Fibroblast of lung (primary cell): ENCODE results near the gene SEMA3E.
"Not testable (repeated sequence)": the region's sequence is repeated elsewhere in the genome, so short reads cannot be mapped to it uniquely, and the experiment has no call there.

Source experiments
- EZH2 ChIP-seq: IDR thresholded peaks from 2 replicates; pipeline ENCODE4 v1.5.1; 2012; ENCODE audit warnings: low read length, control low read depth, mild to moderate bottlenecking; ENCODE audit errors: missing control alignments
- TF ChIP-seq, protein P1 (sequence below), 2 donors: IDR thresholded peaks in 1 of 2; conservative IDR thresholded peaks in 1 of 2; 1 replicate in 1 of 2; 2 replicates in 1 of 2; pipeline ENCODE4 v1.5.1; 2011 to 2012; ENCODE audit warnings: low read length in 2 of 2, control low read depth in 1 of 2, inconsistent platforms in 1 of 2, low read depth in 1 of 2, mild to moderate bottlenecking in 1 of 2

DNA sequence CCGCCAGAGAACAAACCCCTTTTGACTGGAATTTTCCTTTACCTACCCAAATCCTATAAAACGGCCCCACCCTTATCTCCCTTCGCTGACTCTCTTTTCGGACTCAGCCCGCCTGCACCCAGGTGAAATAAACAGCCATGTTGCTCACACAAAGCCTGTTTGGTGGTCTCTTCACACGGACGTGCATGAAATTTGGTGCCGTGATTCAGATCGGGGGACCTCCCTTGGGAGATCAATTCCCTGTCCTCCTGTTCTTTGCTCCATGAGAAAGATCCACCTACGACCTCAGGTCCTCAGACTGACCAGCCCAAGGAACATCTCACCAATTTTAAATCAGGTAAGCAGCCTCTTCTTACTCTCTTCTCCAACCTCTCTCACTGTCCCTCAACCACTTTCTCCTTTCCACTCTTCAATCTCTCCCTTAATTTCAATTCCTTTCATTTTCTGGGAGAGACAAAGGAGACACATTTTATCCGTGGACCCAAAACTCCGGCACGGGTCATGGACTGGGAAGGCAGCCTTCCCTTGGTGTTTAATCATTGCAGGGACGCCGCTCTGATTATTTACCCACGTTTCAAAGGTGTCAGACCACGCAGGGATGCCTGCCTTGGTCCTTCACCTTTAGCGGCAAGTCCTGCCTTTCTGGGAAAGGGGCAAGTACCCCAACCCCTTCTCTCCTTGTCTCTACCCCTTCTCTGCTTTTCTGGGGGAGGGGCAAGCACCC lies 188.8 kb downstream of the SEMA3E start:
- not testable (repeated sequence) for TF ChIP-seq EZH2
- TF ChIP-seq, protein P1, sequence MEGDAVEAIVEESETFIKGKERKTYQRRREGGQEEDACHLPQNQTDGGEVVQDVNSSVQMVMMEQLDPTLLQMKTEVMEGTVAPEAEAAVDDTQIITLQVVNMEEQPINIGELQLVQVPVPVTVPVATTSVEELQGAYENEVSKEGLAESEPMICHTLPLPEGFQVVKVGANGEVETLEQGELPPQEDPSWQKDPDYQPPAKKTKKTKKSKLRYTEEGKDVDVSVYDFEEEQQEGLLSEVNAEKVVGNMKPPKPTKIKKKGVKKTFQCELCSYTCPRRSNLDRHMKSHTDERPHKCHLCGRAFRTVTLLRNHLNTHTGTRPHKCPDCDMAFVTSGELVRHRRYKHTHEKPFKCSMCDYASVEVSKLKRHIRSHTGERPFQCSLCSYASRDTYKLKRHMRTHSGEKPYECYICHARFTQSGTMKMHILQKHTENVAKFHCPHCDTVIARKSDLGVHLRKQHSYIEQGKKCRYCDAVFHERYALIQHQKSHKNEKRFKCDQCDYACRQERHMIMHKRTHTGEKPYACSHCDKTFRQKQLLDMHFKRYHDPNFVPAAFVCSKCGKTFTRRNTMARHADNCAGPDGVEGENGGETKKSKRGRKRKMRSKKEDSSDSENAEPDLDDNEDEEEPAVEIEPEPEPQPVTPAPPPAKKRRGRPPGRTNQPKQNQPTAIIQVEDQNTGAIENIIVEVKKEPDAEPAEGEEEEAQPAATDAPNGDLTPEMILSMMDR (conservative IDR thresholded peaks at IDR 0.05 in 1 of 2, IDR thresholded peaks at IDR 0.05 in 1 of 2; ENCODE audit: low read depth in 1 of 2, low read length in 2 of 2): not testable (repeated sequence)
